ENCODE data around the gene AKTIP. TPM values are rescaled to one million over a fixed set of nuclear protein-coding genes. Genes with fewer than 3 reads are reported as not detected.
A peak's percentile ranks its signal among the peaks of the same experiment; 100 is the strongest.

The AKTIP gene
- total and polyA plus RNA-seq, 4 experiments from 2014 or later, result 61.2 to 103 (median 86.3) TPM

GRCh38 chr16:53489755-53490154, 13.3 kb downstream of the AKTIP start:
- CTCF ChIA-PET (ENCODE audit: partially characterized antibody), result interaction anchor here (0.5 to 1.5 kb wide), 3 partner anchors 9 to 169 kb away, joined by 4 to 5 read pairs (median 4); no protein-coding TSS in a partner anchor
- Histone ChIP-seq H3K27ac (ENCODE audit: low read depth, low read length) (no peak overlapping the region), H3K4me1 (ENCODE audit: insufficient read depth, low read length) (peaks cover 25% of the 10 kb centered on the region), H3K27me3 (ENCODE audit: insufficient read depth, low read length) (no peaks in the 10 kb centered on the region), H3K9me3 (ENCODE audit: control insufficient read depth in 1 of 2, low read length in 2 of 2) (peaks cover 0 to 9% of the 10 kb centered on the region in 2 donors), H3K4me3 (ENCODE audit: low read length in 2 of 2) (no peak overlapping the region), H3K36me3 (ENCODE audit: insufficient read depth, low read length) (peaks cover 67% of the 10 kb centered on the region)
- Mint-ChIP-seq H3K36me3 (peaks cover 82 to 91% of the 10 kb centered on the region in 2 donors), H3K4me3 (peak overlapping the region in 1 of 8 donors; percentile 23), H3K27ac (peak overlapping the region in 6 of 7 donors; percentile 22 to 92 (median 72)), H3K27me3 (no peaks in the 10 kb centered on the region), H3K9me3 (peaks cover 0 to 31% (median 23%) of the 10 kb centered on the region in 8 donors), H3K4me1 (peaks cover 27 to 55% (median 36%) of the 10 kb centered on the region in 4 donors)
- intact Hi-C loops (cut with micrococcal nuclease), result loop anchor here (2.0 kb wide), 1 partner anchor 13 kb away; the partner anchor contains the start of gene AKTIP
- no peak for DNase-seq
- POLR2A ChIA-PET (ENCODE audit: partially characterized antibody), result interaction anchor here (0.9 to 2.1 kb wide), 7 partner anchors 13 to 56 kb away, joined by 3 to 13 read pairs (median 3); partner anchors contain the start of genes AKTIP and RBL2

- no peaks in the 10 kb centered on the region for H3K27me3 Mint-ChIP-seq
- no peak overlapping the region for H3K4me3 ChIP-seq (ENCODE audit: low read length in 2 of 2)
- H3K27ac Mint-ChIP-seq, result peak overlapping the region in 5 of 7 donors; percentile 20 to 90 (median 48)
- no peak overlapping the region for H3K27ac ChIP-seq (ENCODE audit: low read depth, low read length)
- H3K36me3 Mint-ChIP-seq, result peaks cover 88 to 94% of the 10 kb centered on the region in 2 donors
- peaks cover 21 to 37% (median 29%) of the 10 kb centered on the region in 4 donors for H3K4me1 Mint-ChIP-seq
- H3K4me3 Mint-ChIP-seq, result peak overlapping the region in 3 of 8 donors; percentile 29 to 50 (median 40)
- intact Hi-C loops (cut with micrococcal nuclease), result loop anchor here (2.0 kb wide), 1 partner anchor 13 kb away; no protein-coding TSS in a partner anchor
- peaks cover 17% of the 10 kb centered on the region for H3K4me1 ChIP-seq (ENCODE audit: insufficient read depth, low read length)
- ChIA-PET POLR2A (ENCODE audit: partially characterized antibody) (interaction anchor here (0.6 to 1.5 kb wide), 5 partner anchors 10 to 30 kb away, joined by 3 to 7 read pairs (median 3); no protein-coding TSS in a partner anchor), CTCF (ENCODE audit: partially characterized antibody) (no interaction called here)
- H3K9me3 Mint-ChIP-seq, result peaks cover 0 to 50% (median 31%) of the 10 kb centered on the region in 8 donors
- DNase-seq, result peak in 2 of 5 donors; percentile 15 to 27
- peaks cover 70% of the 10 kb centered on the region for H3K36me3 ChIP-seq (ENCODE audit: insufficient read depth, low read length)
- H3K27me3 ChIP-seq (ENCODE audit: insufficient read depth, low read length), result no peaks in the 10 kb centered on the region
- H3K9me3 ChIP-seq (ENCODE audit: control insufficient read depth in 1 of 2, low read length in 2 of 2), result peaks cover 0 to 9% of the 10 kb centered on the region in 2 donors
These were observed 16.8 kb downstream of the AKTIP start for GRCh38 chr16:53486230-53486629.

- Mint-ChIP-seq H3K4me1 (peaks cover 15 to 33% (median 26%) of the 10 kb centered on the region in 4 donors), H3K9me3 (peaks cover 0 to 50% (median 30%) of the 10 kb centered on the region in 8 donors)
These were observed 18.5 kb downstream of the AKTIP start for GRCh38 chr16:53484542-53484941.

GRCh38 chr16:53482123-53482522, 20.9 kb downstream of the AKTIP start:
- no peak overlapping the region for H3K4me3 Mint-ChIP-seq
- no peak for DNase-seq
- peaks cover 90 to 99% of the 10 kb centered on the region in 2 donors for H3K36me3 Mint-ChIP-seq
- Histone ChIP-seq H3K4me3 (ENCODE audit: low read length in 2 of 2) (no peak overlapping the region), H3K36me3 (ENCODE audit: insufficient read depth, low read length) (peaks cover 86% of the 10 kb centered on the region), H3K27me3 (ENCODE audit: insufficient read depth, low read length) (no peaks in the 10 kb centered on the region), H3K27ac (ENCODE audit: low read depth, low read length) (no peak overlapping the region), H3K9me3 (ENCODE audit: control insufficient read depth in 1 of 2, low read length in 2 of 2) (peaks cover 0 to 9% of the 10 kb centered on the region in 2 donors), H3K4me1 (ENCODE audit: insufficient read depth, low read length) (peaks cover 12% of the 10 kb centered on the region)
- peaks cover 13 to 35% (median 22%) of the 10 kb centered on the region in 4 donors for H3K4me1 Mint-ChIP-seq
- H3K27ac Mint-ChIP-seq, result peak overlapping the region in 5 of 7 donors; percentile 19 to 65 (median 44)
- peaks cover 0 to 43% (median 29%) of the 10 kb centered on the region in 8 donors for H3K9me3 Mint-ChIP-seq
- CTCF ChIA-PET (ENCODE audit: partially characterized antibody), result interaction anchor here (0.7 to 1.4 kb wide), 2 partner anchors 18 to 46 kb away, joined by 3 to 4 read pairs; no protein-coding TSS in a partner anchor
- intact Hi-C loops (cut with micrococcal nuclease), result no loop called here
- POLR2A ChIA-PET (ENCODE audit: partially characterized antibody), result interaction anchor here (0.9 to 3.3 kb wide), 6 partner anchors 16 to 48 kb away, joined by 3 to 16 read pairs (median 8); partner anchors contain the start of genes AKTIP and RBL2
- H3K27me3 Mint-ChIP-seq, result no peaks in the 10 kb centered on the region

More at GRCh38 chr16:53484542-53484941, 18.5 kb downstream of the AKTIP start:
- Histone ChIP-seq H3K4me1 (ENCODE audit: insufficient read depth, low read length) (peaks cover 3% of the 10 kb centered on the region), H3K27me3 (ENCODE audit: insufficient read depth, low read length) (no peaks in the 10 kb centered on the region), H3K4me3 (ENCODE audit: low read length in 2 of 2) (no peak overlapping the region), H3K36me3 (ENCODE audit: insufficient read depth, low read length) (peaks cover 72% of the 10 kb centered on the region), H3K27ac (ENCODE audit: low read depth, low read length) (no peak overlapping the region), H3K9me3 (ENCODE audit: control insufficient read depth in 1 of 2, low read length in 2 of 2) (peaks cover 0 to 9% of the 10 kb centered on the region in 2 donors)
- Mint-ChIP-seq H3K4me3 (no peak overlapping the region), H3K36me3 (peaks cover 91 to 97% of the 10 kb centered on the region in 2 donors), H3K27me3 (no peaks in the 10 kb centered on the region), H3K27ac (peak overlapping the region in 4 of 7 donors; percentile 22 to 60 (median 29))
- DNase-seq, result no peak
- ChIA-PET POLR2A (ENCODE audit: partially characterized antibody) (interaction anchor here (1.1 to 1.2 kb wide), 3 partner anchors 14 to 50 kb away, joined by 4 to 7 read pairs (median 5); partner anchors contain the start of gene RBL2), CTCF (ENCODE audit: partially characterized antibody) (interaction anchor here (1.3 to 1.4 kb wide), 2 partner anchors 9 to 15 kb away, joined by 3 read pairs; no protein-coding TSS in a partner anchor)
- intact Hi-C loops (cut with micrococcal nuclease), result no loop called here

- peaks cover 0 to 26% (median 12%) of the 10 kb centered on the region in 8 donors for H3K9me3 Mint-ChIP-seq
- CTCF ChIA-PET (ENCODE audit: partially characterized antibody), result interaction anchor here (1.4 to 1.6 kb wide), 2 partner anchors 11 to 15 kb away, joined by 3 to 4 read pairs; no protein-coding TSS in a partner anchor
- intact Hi-C loops (cut with micrococcal nuclease), result loop anchor here (1.0 kb wide), 1 partner anchor 11 kb away; no protein-coding TSS in a partner anchor
- H3K27me3 ChIP-seq (ENCODE audit: insufficient read depth, low read length), result no peaks in the 10 kb centered on the region
- H3K36me3 Mint-ChIP-seq, result peaks cover 86 to 95% of the 10 kb centered on the region in 2 donors
- peaks cover 75% of the 10 kb centered on the region for H3K36me3 ChIP-seq (ENCODE audit: insufficient read depth, low read length)
- H3K27me3 Mint-ChIP-seq, result no peaks in the 10 kb centered on the region
- H3K4me3 ChIP-seq (ENCODE audit: low read length in 2 of 2), result no peak overlapping the region
- H3K4me3 Mint-ChIP-seq, result no peak overlapping the region
- no peak overlapping the region for H3K27ac ChIP-seq (ENCODE audit: low read depth, low read length)
- H3K9me3 ChIP-seq (ENCODE audit: control insufficient read depth in 1 of 2, low read length in 2 of 2), result peaks cover 0 to 1% of the 10 kb centered on the region in 2 donors
- DNase-seq, result no peak
- POLR2A ChIA-PET (ENCODE audit: partially characterized antibody), result interaction anchor here (1.0 to 3.3 kb wide), 5 partner anchors 13 to 45 kb away, joined by 3 to 19 read pairs (median 13); partner anchors contain the start of genes AKTIP and RBL2
- peaks cover 23 to 48% (median 35%) of the 10 kb centered on the region in 4 donors for H3K4me1 Mint-ChIP-seq
- H3K4me1 ChIP-seq (ENCODE audit: insufficient read depth, low read length), result peaks cover 24% of the 10 kb centered on the region
- peak overlapping the region; percentile 13 to 78 (median 53) for H3K27ac Mint-ChIP-seq
These were observed 22.6 kb downstream of the AKTIP start for GRCh38 chr16:53480394-53480793.

- H3K27me3 ChIP-seq (ENCODE audit: insufficient read depth, low read length), result no peaks in the 10 kb centered on the region
- no peak overlapping the region for H3K4me3 ChIP-seq (ENCODE audit: low read length in 2 of 2)
- H3K36me3 Mint-ChIP-seq, result peaks cover 81 to 89% of the 10 kb centered on the region in 2 donors
- peaks cover 0 to 12% (median 2%) of the 10 kb centered on the region in 8 donors for H3K9me3 Mint-ChIP-seq
- H3K4me1 Mint-ChIP-seq, result peaks cover 28 to 55% (median 40%) of the 10 kb centered on the region in 4 donors
- no peak for DNase-seq
- POLR2A ChIA-PET (ENCODE audit: partially characterized antibody), result interaction anchor here (0.8 to 3.1 kb wide), 4 partner anchors 21 to 43 kb away, joined by 3 to 19 read pairs (median 9); partner anchors contain the start of genes AKTIP and RBL2
- CTCF ChIA-PET (ENCODE audit: partially characterized antibody), result no interaction called here
- H3K36me3 ChIP-seq (ENCODE audit: insufficient read depth, low read length), result peaks cover 64% of the 10 kb centered on the region
- peak overlapping the region in 4 of 7 donors; percentile 53 to 83 (median 67) for H3K27ac Mint-ChIP-seq
- H3K27me3 Mint-ChIP-seq, result no peaks in the 10 kb centered on the region
- intact Hi-C loops (cut with micrococcal nuclease), result no loop called here
- H3K4me1 ChIP-seq (ENCODE audit: insufficient read depth, low read length), result peaks cover 31% of the 10 kb centered on the region
- H3K4me3 Mint-ChIP-seq, result no peak overlapping the region
- no peaks in the 10 kb centered on the region for H3K9me3 ChIP-seq (ENCODE audit: control insufficient read depth in 1 of 2, low read length in 2 of 2)
- no peak overlapping the region for H3K27ac ChIP-seq (ENCODE audit: low read depth, low read length)
These were observed 24.0 kb downstream of the AKTIP start for GRCh38 chr16:53478965-53479364.
